Endodermal cell (in vitro differentiated cells): ENCODE data around the gene MAGIX. TPM values are rescaled to one million over a fixed set of nuclear protein-coding genes. Genes with fewer than 3 reads are reported as not detected.

Source experiments
- DNase-seq: peaks from one replicate; pipeline ENCODE4 v3.0.0-alpha.2; 2017
- H3K27ac ChIP-seq: 2 replicates; pipeline ENCODE4 v1.5.1; 2013; ENCODE audit warnings: mild to moderate bottlenecking, low read depth, low read length, moderate library complexity
- H3K27me3 ChIP-seq: 2 replicates; pipeline ENCODE4 v1.6.1; 2013; ENCODE audit warnings: mild to moderate bottlenecking, low read length, moderate library complexity; ENCODE audit not compliant: insufficient read depth, control insufficient read depth, poor library complexity, severe bottlenecking
- H3K36me3 ChIP-seq: 2 replicates; pipeline ENCODE4 v1.7.0; 2013; ENCODE audit warnings: mild to moderate bottlenecking, low read length, moderate library complexity; ENCODE audit not compliant: control insufficient read depth, insufficient read depth
- H3K4me1 ChIP-seq: one replicate; pipeline ENCODE4 v1.7.0; 2013; ENCODE audit warnings: low read length; ENCODE audit not compliant: control insufficient read depth, insufficient read depth
- H3K4me3 ChIP-seq: 2 replicates; pipeline ENCODE4 v1.5.1; 2013; ENCODE audit warnings: mild to moderate bottlenecking, low read length, moderate library complexity
- H3K9ac ChIP-seq: 2 replicates; pipeline ENCODE4 v1.6.1; 2013; ENCODE audit warnings: mild to moderate bottlenecking, low read length, moderate library complexity; ENCODE audit not compliant: poor library complexity, severe bottlenecking; ENCODE audit errors: extremely low read depth
- H3K9me3 ChIP-seq: 2 replicates; pipeline ENCODE4 v1.6.1; 2013; ENCODE audit warnings: mild to moderate bottlenecking, low read length, moderate library complexity; ENCODE audit not compliant: control insufficient read depth
- H3K27ac Mint-ChIP-seq: 2 replicates; pipeline ENCODE4 v1.8.0; 2020; ENCODE audit warnings: mixed read lengths
- H3K27me3 Mint-ChIP-seq: 2 replicates; pipeline ENCODE4 v1.8.0; 2021; ENCODE audit warnings: mild to moderate bottlenecking, mixed read lengths; ENCODE audit not compliant: insufficient read depth
- H3K36me3 Mint-ChIP-seq: 2 replicates; pipeline ENCODE4 v1.8.0; 2020; ENCODE audit warnings: low read depth, mixed read lengths
- H3K4me1 Mint-ChIP-seq: 2 replicates; pipeline ENCODE4 v1.8.0; 2020; ENCODE audit warnings: mixed read lengths
- H3K4me3 Mint-ChIP-seq: 2 replicates; pipeline ENCODE4 v1.8.0; 2020; ENCODE audit warnings: mild to moderate bottlenecking, moderate library complexity, mixed read lengths
- H3K9me3 Mint-ChIP-seq: 2 replicates; pipeline ENCODE4 v1.8.0; 2020; ENCODE audit warnings: mild to moderate bottlenecking, mixed read lengths
- CTCF ChIP-seq: fragments of 200-600 bp; sonication (generic); conservative IDR thresholded peaks from 2 replicates; pipeline ENCODE4 v1.5.0; 2021; ENCODE audit warnings: antibody characterized with exemption, mild to moderate bottlenecking
- WGBS, 2 experiments: methylation state at CpG; one replicate each; pipeline versions ENCODE4 v1.1.5 to v1.1.7; 2013; ENCODE audit warnings: missing lambda C conversion rate in 2 of 2, mixed read lengths in 1 of 2; ENCODE audit not compliant: insufficient coverage in 1 of 2, insufficient read length in 1 of 2; 5-methylcytosine and 5-hydroxymethylcytosine counted together
- total RNA-seq, 2 donors: library from RNA; stranded (reverse); fragmentation: NEBNext Ultra II Directional in 1 of 2; extraction: Animal tissue kit (Norgen Biotek cat#: 25700) in 1 of 2; gene quantifications; 2 replicates in 1 of 2; 3 replicates in 1 of 2; pipeline ENCODE4 v1.2.1, GENCODE V29; 2021

The MAGIX gene
- total RNA-seq, 2 donors from 2014 or later, result 1.2 to 1.3 TPM

GRCh38 chrX:49210406-49210805 lies 47.8 kb downstream of the MAGIX start:
- DNase-seq, result no peak
- Mint-ChIP-seq H3K27ac (no peak overlapping the region), H3K27me3 (peaks cover 4% of the 10 kb centered on the region), H3K4me1 (no peaks in the 10 kb centered on the region), H3K4me3 (no peak overlapping the region), H3K9me3 (peaks cover 70% of the 10 kb centered on the region), H3K36me3 (no peaks in the 10 kb centered on the region)
- no peak overlapping the region for H3K4me3 ChIP-seq
- H3K4me1 ChIP-seq, result no peaks in the 10 kb centered on the region
- H3K36me3 ChIP-seq, result no peaks in the 10 kb centered on the region
- H3K27ac ChIP-seq, result no peak overlapping the region
- H3K9me3 ChIP-seq, result no peaks in the 10 kb centered on the region
- WGBS, 2 experiments, result 91% methylated on average over 6 of the region's 8 CpGs; no CpG with 5 or more reads in 1 of the 2 experiments
- TF ChIP-seq CTCF, result no peak
- H3K9ac ChIP-seq, result no peak overlapping the region
- H3K27me3 ChIP-seq, result no peaks in the 10 kb centered on the region

DNA sequence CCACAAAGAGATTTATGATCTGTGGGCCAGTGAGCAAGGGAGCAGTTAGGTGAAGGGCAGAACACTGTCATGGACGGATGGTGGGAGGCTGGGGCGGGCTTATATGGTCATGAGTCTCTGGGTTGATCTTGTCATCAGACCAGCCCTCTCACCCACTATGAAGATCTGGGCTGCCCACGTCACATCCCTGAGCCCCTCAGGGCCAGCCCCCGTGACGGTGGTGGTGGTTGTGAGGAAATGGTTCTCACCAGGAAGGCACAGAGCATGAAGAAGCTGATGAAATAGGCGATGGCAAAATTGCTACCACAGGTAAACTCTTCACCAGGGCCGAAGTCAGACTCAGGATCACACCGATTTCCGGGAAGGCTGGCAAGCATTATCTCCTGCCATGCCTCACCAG lies 48.5 kb downstream of the MAGIX start:
- Histone ChIP-seq H3K4me1 (no peaks in the 10 kb centered on the region), H3K9ac (no peak overlapping the region), H3K9me3 (no peaks in the 10 kb centered on the region), H3K36me3 (no peaks in the 10 kb centered on the region), H3K27me3 (no peaks in the 10 kb centered on the region), H3K4me3 (no peak overlapping the region), H3K27ac (no peak overlapping the region)
- Mint-ChIP-seq H3K4me1 (no peaks in the 10 kb centered on the region), H3K9me3 (peaks cover 71% of the 10 kb centered on the region), H3K27ac (no peak overlapping the region), H3K36me3 (no peaks in the 10 kb centered on the region), H3K27me3 (peaks cover 7% of the 10 kb centered on the region), H3K4me3 (no peak overlapping the region)
- TF ChIP-seq CTCF, result no peak
- no peak for DNase-seq
- 91% methylated on average over 7 of the region's 9 CpGs; no CpG with 5 or more reads in 1 of the 2 experiments for WGBS, 2 experiments

DNA sequence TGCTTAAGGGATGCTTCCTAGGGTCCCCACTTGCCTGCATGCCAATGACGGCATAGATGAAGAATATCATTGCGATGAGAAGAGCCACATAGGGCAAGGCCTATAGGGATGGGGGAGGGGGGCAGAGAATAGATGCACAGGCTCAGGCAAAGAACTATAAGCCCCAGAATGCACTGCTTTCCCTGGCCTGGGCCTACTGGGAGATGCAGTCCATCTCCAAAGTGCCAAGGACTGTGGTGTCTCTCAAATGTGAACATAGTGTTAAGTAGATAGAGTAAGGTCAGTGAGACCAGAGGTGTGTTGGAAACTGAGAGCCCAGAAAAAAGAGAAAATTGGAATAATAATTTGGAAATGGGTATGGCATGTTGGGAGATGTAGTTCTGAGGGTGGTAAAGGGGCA lies 49.7 kb downstream of the MAGIX start:
- peaks cover 8% of the 10 kb centered on the region for H3K27me3 Mint-ChIP-seq
- Histone ChIP-seq H3K27ac (no peak overlapping the region), H3K36me3 (no peaks in the 10 kb centered on the region), H3K27me3 (no peaks in the 10 kb centered on the region), H3K4me3 (no peak overlapping the region), H3K4me1 (no peaks in the 10 kb centered on the region), H3K9me3 (no peaks in the 10 kb centered on the region), H3K9ac (no peak overlapping the region)
- peaks cover 78% of the 10 kb centered on the region for H3K9me3 Mint-ChIP-seq
- no peaks in the 10 kb centered on the region for H3K36me3 Mint-ChIP-seq
- H3K4me3 Mint-ChIP-seq, result no peak overlapping the region
- H3K4me1 Mint-ChIP-seq, result no peaks in the 10 kb centered on the region
- no peak for TF ChIP-seq CTCF
- H3K27ac Mint-ChIP-seq, result no peak overlapping the region
- no peak for DNase-seq
- 85% methylated on average over 2 of the region's 2 CpGs; no CpG with 5 or more reads in 1 of the 2 experiments for WGBS, 2 experiments
